GM23338 (cell line): ENCODE measurements around the gene OSGEPL1. TPM values are rescaled to one million over a fixed set of nuclear protein-coding genes. Genes with fewer than 3 reads are reported as not detected.

Experiments used
- ATAC-seq: fragments of 200-7000 bp; cut with Tn5 transposase; 3 replicates; pipeline ENCODE4 v1.9.1; 2020
- DNase-seq: peaks from one replicate; pipeline ENCODE4 v3.0.0-alpha.2; 2015; ENCODE audit warnings: low spot score
- H2AFZ ChIP-seq: fragments of 200-600 bp; sonication (generic); 2 replicates; pipeline ENCODE4 v1.8.0; 2016; ENCODE audit warnings: antibody characterized with exemption, mild to moderate bottlenecking, moderate library complexity
- H3F3A ChIP-seq: fragments of 200-600 bp; sonication (generic); replicated peaks from 2 replicates; pipeline ENCODE4 v1.8.0; 2017; ENCODE audit warnings: antibody characterized with exemption, mixed run types, low read depth
- H3K27ac ChIP-seq: fragments of 200-600 bp; sonication (generic); 2 replicates; pipeline ENCODE4 v1.6.1; 2016; ENCODE audit warnings: low read depth
- H3K27me3 ChIP-seq: fragments of 200-600 bp; sonication (generic); 2 replicates; pipeline ENCODE4 v1.8.0; 2016; ENCODE audit warnings: mild to moderate bottlenecking, mixed run types, moderate library complexity; ENCODE audit not compliant: insufficient read depth
- H3K36me3 ChIP-seq: fragments of 200-600 bp; sonication (generic); 2 replicates; pipeline ENCODE4 v1.8.0; 2016; ENCODE audit warnings: mild to moderate bottlenecking; ENCODE audit not compliant: insufficient read depth
- H3K4me1 ChIP-seq: fragments of 200-600 bp; sonication (generic); 2 replicates; pipeline ENCODE4 v1.8.0; 2016; ENCODE audit warnings: mild to moderate bottlenecking, moderate library complexity; ENCODE audit not compliant: insufficient read depth
- H3K4me2 ChIP-seq: fragments of 200-600 bp; sonication (generic); 2 replicates; pipeline ENCODE4 v1.7.1; 2017; ENCODE audit warnings: mixed run types
- H3K4me3 ChIP-seq: fragments of 200-600 bp; sonication (generic); 2 replicates; pipeline ENCODE4 v1.6.1; 2016; ENCODE audit warnings: mixed run types
- H3K79me2 ChIP-seq: fragments of 200-600 bp; sonication (generic); replicated peaks from 2 replicates; pipeline ENCODE4 v1.8.0; 2017; ENCODE audit warnings: mild to moderate bottlenecking; ENCODE audit not compliant: insufficient read depth
- H3K9me2 ChIP-seq: fragments of 200-600 bp; sonication (generic); 2 replicates; pipeline ENCODE4 v1.8.0; 2017; ENCODE audit not compliant: insufficient read depth
- H4K20me1 ChIP-seq: fragments of 200-600 bp; sonication (generic); replicated peaks from 2 replicates; pipeline ENCODE4 v1.8.0; 2017; ENCODE audit warnings: mild to moderate bottlenecking; ENCODE audit not compliant: insufficient read depth
- H3K27ac Mint-ChIP-seq: 2 replicates; pipeline ENCODE4 v1.8.0; 2020; ENCODE audit warnings: inconsistent platforms, mild to moderate bottlenecking, moderate library complexity, mixed read lengths
- H3K27me3 Mint-ChIP-seq: 3 replicates; pipeline ENCODE4 v1.8.0; 2022; ENCODE audit warnings: low read depth, mild to moderate bottlenecking, moderate library complexity, mixed read lengths, inconsistent platforms; ENCODE audit not compliant: insufficient read depth, poor library complexity
- H3K36me3 Mint-ChIP-seq: 3 replicates; pipeline ENCODE4 v1.8.0; 2021; ENCODE audit warnings: low read depth, mild to moderate bottlenecking, inconsistent platforms, moderate library complexity, mixed read lengths
- H3K4me1 Mint-ChIP-seq: 3 replicates; pipeline ENCODE4 v1.8.0; 2020; ENCODE audit warnings: mild to moderate bottlenecking, inconsistent platforms, mixed read lengths
- H3K4me3 Mint-ChIP-seq: 3 replicates; pipeline ENCODE4 v1.8.0; 2021; ENCODE audit warnings: moderate library complexity, mild to moderate bottlenecking, inconsistent platforms, mixed read lengths
- H3K9me3 Mint-ChIP-seq: 3 replicates; pipeline ENCODE4 v1.8.0; 2020; ENCODE audit warnings: moderate library complexity, mild to moderate bottlenecking, inconsistent platforms, mixed read lengths
- EZH2 ChIP-seq: fragments of 200-600 bp; sonication (generic); IDR thresholded peaks from one replicate; pipeline ENCODE4 v1.8.0; 2017; ENCODE audit warnings: antibody characterized with exemption, mild to moderate bottlenecking, low read depth; ENCODE audit not compliant: unreplicated experiment
- POLR2AphosphoS5 ChIP-seq: IDR thresholded peaks from 2 replicates; pipeline ENCODE4 v1.6.1; 2016; ENCODE audit warnings: antibody characterized with exemption, low read depth
- STAT1 ChIP-seq: IDR thresholded peaks from one replicate; pipeline ENCODE4 v1.6.1; 2016; ENCODE audit warnings: antibody characterized with exemption; ENCODE audit not compliant: unreplicated experiment
- ZNF114 ChIP-seq: fragments of 250-450 bp; sonication (Bioruptor Pico); IDR thresholded peaks from 2 replicates; pipeline ENCODE4 v1.5.0; 2020; ENCODE audit warnings: mild to moderate bottlenecking, moderate library complexity
- ZNF331 ChIP-seq: fragments of 250-450 bp; sonication (Bioruptor Pico); IDR thresholded peaks from 2 replicates; pipeline ENCODE4 v1.5.0; 2020; ENCODE audit warnings: low read depth, mild to moderate bottlenecking, moderate library complexity
- polyA plus RNA-seq: library from polyadenylated mRNA; unstranded; fragments of >200 nt; fragmentation: Nextera tagmentation; extraction: Ambion mirVana; gene quantifications from 2 replicates; pipeline ENCODE4 v1.2.1, GENCODE V29; 2016
- total RNA-seq: library from RNA; depleted of rRNA; stranded (reverse); fragments of >200 nt; shearing (Covaris generic); gene quantifications from 2 replicates; pipeline ENCODE4 v1.2.3, GENCODE V29; 2014
- TF ChIP-seq, protein P1 (sequence below): fragments of 250-450 bp; sonication (Bioruptor Pico); IDR thresholded peaks from 2 replicates; pipeline ENCODE4 v1.5.0; 2020; ENCODE audit warnings: mild to moderate bottlenecking, moderate library complexity
- TF ChIP-seq, protein P2 (sequence below): IDR thresholded peaks from 2 replicates; pipeline ENCODE4 v1.6.1; 2016; ENCODE audit warnings: antibody characterized with exemption
- TF ChIP-seq, protein P3 (sequence below): IDR thresholded peaks from one replicate; pipeline ENCODE4 v1.6.1; 2018; ENCODE audit warnings: antibody characterized with exemption; ENCODE audit not compliant: unreplicated experiment
- TF ChIP-seq, protein P4 (sequence below), 2 experiments: fragments of 200-600 bp in 1 of 2; sonication (generic) in 1 of 2; conservative IDR thresholded peaks; 2 replicates each; pipeline versions ENCODE4 v1.5.1 to v1.6.1; 2016 to 2017; ENCODE audit warnings: antibody characterized with exemption in 2 of 2, low read depth in 2 of 2, mild to moderate bottlenecking in 2 of 2, moderate library complexity in 1 of 2

Gene OSGEPL1
- total and polyA plus RNA-seq, 2 experiments from 2014 or later = 19.6 to 23.1 TPM

DNA sequence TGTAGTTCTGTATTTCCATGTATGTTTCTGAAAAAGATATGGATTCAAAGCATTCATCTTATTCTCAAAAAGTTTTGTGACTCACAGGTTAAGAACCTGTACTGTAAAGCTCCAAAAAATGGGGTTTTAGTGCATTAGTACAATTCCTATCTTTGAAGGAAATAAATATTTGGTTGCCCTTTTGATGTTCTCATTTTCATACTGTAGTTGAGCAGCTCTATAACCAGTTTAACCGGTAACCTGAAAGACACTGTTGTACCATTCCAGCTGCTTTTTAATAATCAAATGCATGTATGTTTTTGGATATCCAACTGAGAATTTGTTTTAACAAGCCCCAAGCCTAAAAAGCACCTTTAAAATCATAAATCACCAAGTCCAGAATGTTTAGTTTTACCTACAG is 9.6 kb upstream of the OSGEPL1 start (continued):
- TF ChIP-seq, protein P1, sequence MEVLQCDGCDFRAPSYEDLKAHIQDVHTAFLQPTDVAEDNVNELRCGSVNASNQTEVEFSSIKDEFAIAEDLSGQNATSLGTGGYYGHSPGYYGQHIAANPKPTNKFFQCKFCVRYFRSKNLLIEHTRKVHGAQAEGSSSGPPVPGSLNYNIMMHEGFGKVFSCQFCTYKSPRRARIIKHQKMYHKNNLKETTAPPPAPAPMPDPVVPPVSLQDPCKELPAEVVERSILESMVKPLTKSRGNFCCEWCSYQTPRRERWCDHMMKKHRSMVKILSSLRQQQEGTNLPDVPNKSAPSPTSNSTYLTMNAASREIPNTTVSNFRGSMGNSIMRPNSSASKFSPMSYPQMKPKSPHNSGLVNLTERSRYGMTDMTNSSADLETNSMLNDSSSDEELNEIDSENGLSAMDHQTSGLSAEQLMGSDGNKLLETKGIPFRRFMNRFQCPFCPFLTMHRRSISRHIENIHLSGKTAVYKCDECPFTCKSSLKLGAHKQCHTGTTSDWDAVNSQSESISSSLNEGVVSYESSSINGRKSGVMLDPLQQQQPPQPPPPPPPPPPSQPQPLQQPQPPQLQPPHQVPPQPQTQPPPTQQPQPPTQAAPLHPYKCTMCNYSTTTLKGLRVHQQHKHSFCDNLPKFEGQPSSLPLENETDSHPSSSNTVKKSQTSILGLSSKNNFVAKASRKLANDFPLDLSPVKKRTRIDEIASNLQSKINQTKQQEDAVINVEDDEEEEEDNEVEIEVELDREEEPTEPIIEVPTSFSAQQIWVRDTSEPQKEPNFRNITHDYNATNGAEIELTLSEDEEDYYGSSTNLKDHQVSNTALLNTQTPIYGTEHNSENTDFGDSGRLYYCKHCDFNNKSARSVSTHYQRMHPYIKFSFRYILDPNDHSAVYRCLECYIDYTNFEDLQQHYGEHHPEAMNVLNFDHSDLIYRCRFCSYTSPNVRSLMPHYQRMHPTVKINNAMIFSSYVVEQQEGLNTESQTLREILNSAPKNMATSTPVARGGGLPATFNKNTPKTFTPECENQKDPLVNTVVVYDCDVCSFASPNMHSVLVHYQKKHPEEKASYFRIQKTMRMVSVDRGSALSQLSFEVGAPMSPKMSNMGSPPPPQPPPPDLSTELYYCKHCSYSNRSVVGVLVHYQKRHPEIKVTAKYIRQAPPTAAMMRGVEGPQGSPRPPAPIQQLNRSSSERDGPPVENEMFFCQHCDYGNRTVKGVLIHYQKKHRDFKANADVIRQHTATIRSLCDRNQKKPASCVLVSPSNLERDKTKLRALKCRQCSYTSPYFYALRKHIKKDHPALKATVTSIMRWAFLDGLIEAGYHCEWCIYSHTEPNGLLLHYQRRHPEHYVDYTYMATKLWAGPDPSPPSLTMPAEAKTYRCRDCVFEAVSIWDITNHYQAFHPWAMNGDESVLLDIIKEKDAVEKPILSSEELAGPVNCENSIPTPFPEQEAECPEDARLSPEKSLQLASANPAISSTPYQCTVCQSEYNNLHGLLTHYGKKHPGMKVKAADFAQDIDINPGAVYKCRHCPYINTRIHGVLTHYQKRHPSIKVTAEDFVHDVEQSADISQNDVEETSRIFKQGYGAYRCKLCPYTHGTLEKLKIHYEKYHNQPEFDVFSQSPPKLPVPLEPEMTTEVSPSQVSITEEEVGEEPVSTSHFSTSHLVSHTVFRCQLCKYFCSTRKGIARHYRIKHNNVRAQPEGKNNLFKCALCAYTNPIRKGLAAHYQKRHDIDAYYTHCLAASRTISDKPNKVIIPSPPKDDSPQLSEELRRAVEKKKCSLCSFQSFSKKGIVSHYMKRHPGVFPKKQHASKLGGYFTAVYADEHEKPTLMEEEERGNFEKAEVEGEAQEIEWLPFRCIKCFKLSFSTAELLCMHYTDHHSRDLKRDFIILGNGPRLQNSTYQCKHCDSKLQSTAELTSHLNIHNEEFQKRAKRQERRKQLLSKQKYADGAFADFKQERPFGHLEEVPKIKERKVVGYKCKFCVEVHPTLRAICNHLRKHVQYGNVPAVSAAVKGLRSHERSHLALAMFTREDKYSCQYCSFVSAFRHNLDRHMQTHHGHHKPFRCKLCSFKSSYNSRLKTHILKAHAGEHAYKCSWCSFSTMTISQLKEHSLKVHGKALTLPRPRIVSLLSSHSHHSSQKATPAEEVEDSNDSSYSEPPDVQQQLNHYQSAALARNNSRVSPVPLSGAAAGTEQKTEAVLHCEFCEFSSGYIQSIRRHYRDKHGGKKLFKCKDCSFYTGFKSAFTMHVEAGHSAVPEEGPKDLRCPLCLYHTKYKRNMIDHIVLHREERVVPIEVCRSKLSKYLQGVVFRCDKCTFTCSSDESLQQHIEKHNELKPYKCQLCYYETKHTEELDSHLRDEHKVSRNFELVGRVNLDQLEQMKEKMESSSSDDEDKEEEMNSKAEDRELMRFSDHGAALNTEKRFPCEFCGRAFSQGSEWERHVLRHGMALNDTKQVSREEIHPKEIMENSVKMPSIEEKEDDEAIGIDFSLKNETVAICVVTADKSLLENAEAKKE = no peak
- TF ChIP-seq POLR2AphosphoS5 (no peak), ZNF331 (CRISPR knock-in tag) (no peak), ZNF114 (CRISPR knock-in tag) (no peak), EZH2 (no peak), STAT1 (no peak)

DNA sequence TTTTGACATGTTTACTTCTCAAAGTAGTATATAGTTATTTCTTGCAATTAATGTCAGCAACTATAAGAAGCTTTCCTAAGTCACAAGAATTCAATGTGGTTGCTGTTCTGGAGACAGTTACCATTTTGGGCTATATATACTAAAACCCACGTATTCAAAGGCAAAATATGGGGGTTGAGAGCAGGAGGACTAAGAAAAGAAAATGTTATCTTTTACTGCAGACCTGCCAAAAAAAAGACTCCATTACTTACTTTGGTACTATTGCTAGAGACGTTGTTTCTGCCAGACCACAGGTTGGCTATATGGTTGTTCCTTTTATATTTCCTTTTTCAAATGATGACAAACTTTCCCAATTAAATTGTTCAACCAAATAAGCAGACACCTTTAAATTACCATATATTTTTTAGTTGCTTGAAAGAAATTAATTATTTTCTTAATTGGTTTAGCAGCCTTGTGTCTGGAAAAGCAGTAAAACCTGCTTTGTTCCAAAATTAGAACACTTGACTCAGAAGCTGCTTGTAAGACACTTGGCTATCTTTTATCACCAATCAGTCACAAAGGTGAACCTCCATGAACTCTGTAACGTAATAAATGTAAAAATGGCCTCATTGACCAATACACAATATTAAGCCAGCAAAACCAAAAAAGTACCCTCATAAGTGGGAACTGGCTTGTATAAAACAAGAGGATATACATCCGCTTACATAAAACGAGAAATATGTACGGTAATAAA is 8.2 kb upstream of the OSGEPL1 start:
- no peaks in the 10 kb centered on the region for H4K20me1 ChIP-seq
- no peak overlapping the region for H3K4me3 ChIP-seq
- H3F3A ChIP-seq = no peaks in the 10 kb centered on the region
- Mint-ChIP-seq H3K4me3 (no peak overlapping the region), H3K36me3 (peaks cover 58% of the 10 kb centered on the region), H3K4me1 (no peaks in the 10 kb centered on the region), H3K27ac (no peak overlapping the region), H3K9me3 (no peaks in the 10 kb centered on the region), H3K27me3 (no peaks in the 10 kb centered on the region)
- no peaks in the 10 kb centered on the region for H3K9me2 ChIP-seq
- no peaks in the 10 kb centered on the region for H3K27me3 ChIP-seq
- H3K36me3 ChIP-seq = peaks cover 31% of the 10 kb centered on the region
- no peaks in the 10 kb centered on the region for H3K79me2 ChIP-seq
- no peak overlapping the region for H3K27ac ChIP-seq
- no peak for ATAC-seq
- DNase-seq = no peak
- H2AFZ ChIP-seq = no peak overlapping the region
- no peaks in the 10 kb centered on the region for H3K4me1 ChIP-seq
- no peak overlapping the region for H3K4me2 ChIP-seq
- TF ChIP-seq, protein P2, sequence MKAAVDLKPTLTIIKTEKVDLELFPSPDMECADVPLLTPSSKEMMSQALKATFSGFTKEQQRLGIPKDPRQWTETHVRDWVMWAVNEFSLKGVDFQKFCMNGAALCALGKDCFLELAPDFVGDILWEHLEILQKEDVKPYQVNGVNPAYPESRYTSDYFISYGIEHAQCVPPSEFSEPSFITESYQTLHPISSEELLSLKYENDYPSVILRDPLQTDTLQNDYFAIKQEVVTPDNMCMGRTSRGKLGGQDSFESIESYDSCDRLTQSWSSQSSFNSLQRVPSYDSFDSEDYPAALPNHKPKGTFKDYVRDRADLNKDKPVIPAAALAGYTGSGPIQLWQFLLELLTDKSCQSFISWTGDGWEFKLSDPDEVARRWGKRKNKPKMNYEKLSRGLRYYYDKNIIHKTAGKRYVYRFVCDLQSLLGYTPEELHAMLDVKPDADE = no peak
- TF ChIP-seq ZNF114 (CRISPR knock-in tag) (no peak), ZNF331 (CRISPR knock-in tag) (no peak), STAT1 (no peak), EZH2 (no peak)
- TF ChIP-seq, protein P3, sequence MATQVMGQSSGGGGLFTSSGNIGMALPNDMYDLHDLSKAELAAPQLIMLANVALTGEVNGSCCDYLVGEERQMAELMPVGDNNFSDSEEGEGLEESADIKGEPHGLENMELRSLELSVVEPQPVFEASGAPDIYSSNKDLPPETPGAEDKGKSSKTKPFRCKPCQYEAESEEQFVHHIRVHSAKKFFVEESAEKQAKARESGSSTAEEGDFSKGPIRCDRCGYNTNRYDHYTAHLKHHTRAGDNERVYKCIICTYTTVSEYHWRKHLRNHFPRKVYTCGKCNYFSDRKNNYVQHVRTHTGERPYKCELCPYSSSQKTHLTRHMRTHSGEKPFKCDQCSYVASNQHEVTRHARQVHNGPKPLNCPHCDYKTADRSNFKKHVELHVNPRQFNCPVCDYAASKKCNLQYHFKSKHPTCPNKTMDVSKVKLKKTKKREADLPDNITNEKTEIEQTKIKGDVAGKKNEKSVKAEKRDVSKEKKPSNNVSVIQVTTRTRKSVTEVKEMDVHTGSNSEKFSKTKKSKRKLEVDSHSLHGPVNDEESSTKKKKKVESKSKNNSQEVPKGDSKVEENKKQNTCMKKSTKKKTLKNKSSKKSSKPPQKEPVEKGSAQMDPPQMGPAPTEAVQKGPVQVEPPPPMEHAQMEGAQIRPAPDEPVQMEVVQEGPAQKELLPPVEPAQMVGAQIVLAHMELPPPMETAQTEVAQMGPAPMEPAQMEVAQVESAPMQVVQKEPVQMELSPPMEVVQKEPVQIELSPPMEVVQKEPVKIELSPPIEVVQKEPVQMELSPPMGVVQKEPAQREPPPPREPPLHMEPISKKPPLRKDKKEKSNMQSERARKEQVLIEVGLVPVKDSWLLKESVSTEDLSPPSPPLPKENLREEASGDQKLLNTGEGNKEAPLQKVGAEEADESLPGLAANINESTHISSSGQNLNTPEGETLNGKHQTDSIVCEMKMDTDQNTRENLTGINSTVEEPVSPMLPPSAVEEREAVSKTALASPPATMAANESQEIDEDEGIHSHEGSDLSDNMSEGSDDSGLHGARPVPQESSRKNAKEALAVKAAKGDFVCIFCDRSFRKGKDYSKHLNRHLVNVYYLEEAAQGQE = no peak
- TF ChIP-seq, protein P4, sequence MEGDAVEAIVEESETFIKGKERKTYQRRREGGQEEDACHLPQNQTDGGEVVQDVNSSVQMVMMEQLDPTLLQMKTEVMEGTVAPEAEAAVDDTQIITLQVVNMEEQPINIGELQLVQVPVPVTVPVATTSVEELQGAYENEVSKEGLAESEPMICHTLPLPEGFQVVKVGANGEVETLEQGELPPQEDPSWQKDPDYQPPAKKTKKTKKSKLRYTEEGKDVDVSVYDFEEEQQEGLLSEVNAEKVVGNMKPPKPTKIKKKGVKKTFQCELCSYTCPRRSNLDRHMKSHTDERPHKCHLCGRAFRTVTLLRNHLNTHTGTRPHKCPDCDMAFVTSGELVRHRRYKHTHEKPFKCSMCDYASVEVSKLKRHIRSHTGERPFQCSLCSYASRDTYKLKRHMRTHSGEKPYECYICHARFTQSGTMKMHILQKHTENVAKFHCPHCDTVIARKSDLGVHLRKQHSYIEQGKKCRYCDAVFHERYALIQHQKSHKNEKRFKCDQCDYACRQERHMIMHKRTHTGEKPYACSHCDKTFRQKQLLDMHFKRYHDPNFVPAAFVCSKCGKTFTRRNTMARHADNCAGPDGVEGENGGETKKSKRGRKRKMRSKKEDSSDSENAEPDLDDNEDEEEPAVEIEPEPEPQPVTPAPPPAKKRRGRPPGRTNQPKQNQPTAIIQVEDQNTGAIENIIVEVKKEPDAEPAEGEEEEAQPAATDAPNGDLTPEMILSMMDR (conservative IDR thresholded peaks at IDR 0.05; ENCODE audit: low read depth in 2 of 2) = no peak
